Loucy (cell line): ENCODE results near the gene RTL1.

ENCODE experiments used
- H2AFZ ChIP-seq: fragments of 200-600 bp; sonication (generic); 2 replicates; pipeline ENCODE4 v1.6.0; 2016; ENCODE audit warnings: antibody characterized with exemption, mild to moderate bottlenecking, low read length, moderate library complexity
- H3F3A ChIP-seq: fragments of 200-600 bp; 2 replicates; pipeline ENCODE4 v1.6.0; 2016; ENCODE audit warnings: antibody characterized with exemption, low read depth, mild to moderate bottlenecking
- H3K27me3 ChIP-seq: fragments of 200-600 bp; sonication (generic); 2 replicates; pipeline ENCODE4 v1.6.1; 2014; ENCODE audit warnings: low read length, mild to moderate bottlenecking; ENCODE audit not compliant: insufficient read depth, poor library complexity, severe bottlenecking
- H3K36me3 ChIP-seq: fragments of 200-600 bp; sonication (generic); 2 replicates; pipeline ENCODE4 v1.6.1; 2016; ENCODE audit warnings: low read length; ENCODE audit not compliant: insufficient read depth
- H3K4me1 ChIP-seq: fragments of 200-600 bp; sonication (generic); 2 replicates; pipeline ENCODE4 v1.5.1; 2014; ENCODE audit warnings: low read length, mild to moderate bottlenecking; ENCODE audit not compliant: insufficient read depth, poor library complexity, severe bottlenecking
- H3K4me2 ChIP-seq: fragments of 200-600 bp; sonication (generic); 2 replicates; pipeline ENCODE4 v1.6.0; 2014; ENCODE audit warnings: antibody characterized with exemption, low read length, low read depth, mild to moderate bottlenecking; ENCODE audit not compliant: poor library complexity, severe bottlenecking
- H3K4me3 ChIP-seq: fragments of 200-600 bp; sonication (generic); 2 replicates; pipeline ENCODE4 v1.5.1; 2014; ENCODE audit warnings: low read length, mild to moderate bottlenecking, mixed read lengths; ENCODE audit not compliant: poor library complexity, severe bottlenecking
- H3K79me2 ChIP-seq: fragments of 200-600 bp; sonication (generic); 2 replicates; pipeline ENCODE4 v1.6.1; 2014; ENCODE audit warnings: low read length; ENCODE audit not compliant: insufficient read depth
- H3K9ac ChIP-seq: fragments of 200-600 bp; sonication (generic); 2 replicates; pipeline ENCODE4 v1.6.0; 2014; ENCODE audit warnings: mild to moderate bottlenecking, low read depth, low read length, moderate library complexity; ENCODE audit not compliant: poor library complexity, severe bottlenecking
- H3K9me2 ChIP-seq: fragments of 200-600 bp; sonication (generic); replicated peaks from 2 replicates; pipeline ENCODE4 v1.6.1; 2016; ENCODE audit warnings: low read depth, low read length, mixed read lengths
- H3K9me3 ChIP-seq: fragments of 200-600 bp; sonication (generic); 2 replicates; pipeline ENCODE4 v1.6.1; 2014; ENCODE audit warnings: mild to moderate bottlenecking, antibody characterized with exemption, low read length, low read depth; ENCODE audit not compliant: insufficient read depth
- H4K20me1 ChIP-seq: fragments of 200-600 bp; sonication (generic); 2 replicates; pipeline ENCODE4 v1.6.0; 2014; ENCODE audit warnings: antibody characterized with exemption, low read length, mild to moderate bottlenecking; ENCODE audit not compliant: insufficient read depth, poor library complexity, severe bottlenecking
- EZH2phosphoT487 ChIP-seq: fragments of 200-600 bp; IDR thresholded peaks from 2 replicates; pipeline ENCODE4 v1.6.1; 2018; ENCODE audit warnings: antibody characterized with exemption, mild to moderate bottlenecking, moderate library complexity, borderline replicate concordance
- TF ChIP-seq, protein P1 (sequence below): fragments of 200-600 bp; sonication (generic); conservative IDR thresholded peaks from 2 replicates; pipeline ENCODE4 v1.5.1; 2014; ENCODE audit warnings: mild to moderate bottlenecking, antibody characterized with exemption, low read length

RTL1 gene

DNA sequence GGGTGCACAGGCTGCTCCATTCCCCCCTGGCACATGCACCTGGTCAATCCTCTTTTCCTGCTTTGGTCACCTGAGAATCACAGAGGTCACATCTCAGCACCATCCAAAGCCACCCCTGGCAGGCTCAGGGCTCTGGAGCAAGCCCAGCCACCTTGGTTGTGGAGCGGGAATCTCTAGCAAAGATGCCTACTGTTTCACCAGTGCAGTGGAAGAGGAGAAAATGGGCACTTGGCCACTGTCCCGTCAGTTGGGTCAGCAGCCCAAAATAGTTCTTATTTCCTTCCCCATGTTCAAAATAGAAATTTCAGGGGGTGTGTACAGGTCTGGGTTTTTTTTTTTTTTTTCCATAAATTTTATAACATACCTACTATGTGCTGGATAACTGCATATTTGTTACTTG is 18.3 kb downstream of the RTL1 start:
- no peak overlapping the region for H3K9ac ChIP-seq
- no peaks in the 10 kb centered on the region for H3K9me2 ChIP-seq
- H3K4me3 ChIP-seq, result no peak overlapping the region
- no peak for TF ChIP-seq EZH2phosphoT487
- TF ChIP-seq, protein P1, sequence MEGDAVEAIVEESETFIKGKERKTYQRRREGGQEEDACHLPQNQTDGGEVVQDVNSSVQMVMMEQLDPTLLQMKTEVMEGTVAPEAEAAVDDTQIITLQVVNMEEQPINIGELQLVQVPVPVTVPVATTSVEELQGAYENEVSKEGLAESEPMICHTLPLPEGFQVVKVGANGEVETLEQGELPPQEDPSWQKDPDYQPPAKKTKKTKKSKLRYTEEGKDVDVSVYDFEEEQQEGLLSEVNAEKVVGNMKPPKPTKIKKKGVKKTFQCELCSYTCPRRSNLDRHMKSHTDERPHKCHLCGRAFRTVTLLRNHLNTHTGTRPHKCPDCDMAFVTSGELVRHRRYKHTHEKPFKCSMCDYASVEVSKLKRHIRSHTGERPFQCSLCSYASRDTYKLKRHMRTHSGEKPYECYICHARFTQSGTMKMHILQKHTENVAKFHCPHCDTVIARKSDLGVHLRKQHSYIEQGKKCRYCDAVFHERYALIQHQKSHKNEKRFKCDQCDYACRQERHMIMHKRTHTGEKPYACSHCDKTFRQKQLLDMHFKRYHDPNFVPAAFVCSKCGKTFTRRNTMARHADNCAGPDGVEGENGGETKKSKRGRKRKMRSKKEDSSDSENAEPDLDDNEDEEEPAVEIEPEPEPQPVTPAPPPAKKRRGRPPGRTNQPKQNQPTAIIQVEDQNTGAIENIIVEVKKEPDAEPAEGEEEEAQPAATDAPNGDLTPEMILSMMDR, result no peak
- H3K4me1 ChIP-seq, result no peaks in the 10 kb centered on the region
- no peak overlapping the region for H3K4me2 ChIP-seq
- no peaks in the 10 kb centered on the region for H3K9me3 ChIP-seq
- H3K79me2 ChIP-seq, result no peaks in the 10 kb centered on the region
- no peaks in the 10 kb centered on the region for H3K27me3 ChIP-seq
- no peaks in the 10 kb centered on the region for H3F3A ChIP-seq
- no peaks in the 10 kb centered on the region for H4K20me1 ChIP-seq
- no peaks in the 10 kb centered on the region for H3K36me3 ChIP-seq
- H2AFZ ChIP-seq, result no peak overlapping the region

DNA sequence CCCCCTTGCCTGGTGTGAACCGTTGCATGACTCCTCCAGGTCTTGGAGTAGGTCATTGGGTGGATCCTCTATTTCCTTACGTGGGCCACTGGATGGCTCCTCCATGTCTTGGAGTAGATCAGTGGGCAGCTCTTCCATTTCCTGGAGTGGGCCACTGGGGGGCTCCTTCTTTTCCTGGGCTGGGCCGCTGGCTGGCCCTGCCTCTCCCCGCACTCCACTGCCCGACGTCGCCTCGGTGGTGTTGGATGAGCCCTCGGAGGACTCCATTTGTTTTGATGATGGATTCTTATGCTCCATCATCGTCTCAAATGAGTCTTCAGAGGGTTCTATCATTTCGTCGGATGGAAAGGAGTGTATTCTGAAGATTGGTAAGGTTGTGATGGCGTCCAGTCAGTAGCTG is 19.1 kb downstream of the RTL1 start:
- no peaks in the 10 kb centered on the region for H3K9me2 ChIP-seq
- no peaks in the 10 kb centered on the region for H4K20me1 ChIP-seq
- H3F3A ChIP-seq, result no peaks in the 10 kb centered on the region
- no peaks in the 10 kb centered on the region for H3K27me3 ChIP-seq
- no peak for TF ChIP-seq EZH2phosphoT487
- TF ChIP-seq, protein P1, result no peak
- H3K79me2 ChIP-seq, result no peaks in the 10 kb centered on the region
- no peaks in the 10 kb centered on the region for H3K36me3 ChIP-seq
- H3K9ac ChIP-seq, result no peak overlapping the region
- H3K9me3 ChIP-seq, result no peaks in the 10 kb centered on the region
- no peaks in the 10 kb centered on the region for H3K4me1 ChIP-seq
- no peak overlapping the region for H3K4me2 ChIP-seq
- H2AFZ ChIP-seq, result no peak overlapping the region
- H3K4me3 ChIP-seq, result no peak overlapping the region

DNA sequence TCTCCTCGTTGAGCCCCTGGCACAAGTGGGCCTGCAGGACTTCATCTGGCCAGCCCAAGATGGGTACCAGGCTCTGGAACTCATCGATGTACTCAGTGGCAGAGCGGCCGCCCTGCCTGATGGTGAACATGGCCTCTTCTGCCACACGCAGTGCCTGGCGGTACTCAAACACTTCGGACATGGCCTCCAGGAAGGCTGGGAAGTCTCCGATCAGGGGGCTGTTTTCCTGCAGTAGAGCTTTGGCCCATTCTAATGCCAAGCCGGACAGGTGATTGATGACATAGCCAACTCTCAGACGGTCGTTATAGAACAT is 19.8 kb downstream of the RTL1 start:
- Histone ChIP-seq H2AFZ (no peak overlapping the region), H3K4me3 (no peak overlapping the region), H3F3A (no peaks in the 10 kb centered on the region), H3K4me1 (no peaks in the 10 kb centered on the region), H3K9me3 (no peaks in the 10 kb centered on the region), H3K9ac (no peak overlapping the region), H3K79me2 (no peaks in the 10 kb centered on the region), H3K4me2 (no peak overlapping the region), H3K36me3 (no peaks in the 10 kb centered on the region), H3K27me3 (no peaks in the 10 kb centered on the region), H3K9me2 (no peaks in the 10 kb centered on the region), H4K20me1 (no peaks in the 10 kb centered on the region)
- TF ChIP-seq, protein P1, result no peak
- TF ChIP-seq EZH2phosphoT487, result no peak
